Measurements from ENCODE around the gene ADCK2.
"Not testable (repeated sequence)": the region's sequence is repeated elsewhere in the genome, so short reads cannot be mapped to it uniquely, and the experiment has no call there.

ADCK2 gene

GRCh38 chr7:140656548-140657515 lies 15.9 kb upstream of the ADCK2 start:
- no peaks in the 10 kb centered on the region for H3K9me3 ChIP-seq (ENCODE audit: control insufficient read depth, insufficient read depth, low read length)
- H3K36me3 ChIP-seq (ENCODE audit: insufficient read depth, low read length): no peaks in the 10 kb centered on the region
- H3K9ac ChIP-seq (ENCODE audit: low read depth, low read length): no peak overlapping the region
- H3K4me1 ChIP-seq (ENCODE audit: insufficient read depth, low read length): peaks cover 7% of the 10 kb centered on the region; the same call in 1 of the 2 replicates

- no peaks in the 10 kb centered on the region for H3K9me3 ChIP-seq (ENCODE audit: control insufficient read depth, insufficient read depth, low read length)
- no peaks in the 10 kb centered on the region for H3K36me3 ChIP-seq (ENCODE audit: insufficient read depth, low read length)
- no peak overlapping the region for H3K9ac ChIP-seq (ENCODE audit: low read depth, low read length)
- peaks cover 5% of the 10 kb centered on the region; the same call in 1 of the 2 replicates for H3K4me1 ChIP-seq (ENCODE audit: insufficient read depth, low read length)
These were observed 14.9 kb upstream of the ADCK2 start for GRCh38 chr7:140657891-140658290.

GRCh38 chr7:140659856-140660255 lies 12.9 kb upstream of the ADCK2 start:
- H3K4me1 ChIP-seq (ENCODE audit: insufficient read depth, low read length): peaks cover 2% of the 10 kb centered on the region; the same call in 1 of the 2 replicates
- no peaks in the 10 kb centered on the region for H3K36me3 ChIP-seq (ENCODE audit: insufficient read depth, low read length)
- no peak overlapping the region for H3K9ac ChIP-seq (ENCODE audit: low read depth, low read length)
- no peaks in the 10 kb centered on the region for H3K9me3 ChIP-seq (ENCODE audit: control insufficient read depth, insufficient read depth, low read length)

GRCh38 chr7:140661124-140661523 lies 11.6 kb upstream of the ADCK2 start:
- H3K36me3 ChIP-seq (ENCODE audit: insufficient read depth, low read length): no peaks in the 10 kb centered on the region
- H3K9me3 ChIP-seq (ENCODE audit: control insufficient read depth, insufficient read depth, low read length): no peaks in the 10 kb centered on the region
- H3K4me1 ChIP-seq (ENCODE audit: insufficient read depth, low read length): peaks cover 2% of the 10 kb centered on the region; the same call in 1 of the 2 replicates
- H3K9ac ChIP-seq (ENCODE audit: low read depth, low read length): no peak overlapping the region

- H3K9ac ChIP-seq (ENCODE audit: low read depth, low read length); H3K4me1 ChIP-seq (ENCODE audit: insufficient read depth, low read length); H3K9me3 ChIP-seq (ENCODE audit: control insufficient read depth, insufficient read depth, low read length); H3K36me3 ChIP-seq (ENCODE audit: insufficient read depth, low read length): not testable (repeated sequence)
These were observed 9.8 kb upstream of the ADCK2 start for GRCh38 chr7:140662938-140663337.

- no peaks in the 10 kb centered on the region for H3K9me3 ChIP-seq (ENCODE audit: control insufficient read depth, insufficient read depth, low read length)
These were observed 5.3 kb upstream of the ADCK2 start for GRCh38 chr7:140667476-140667875.

GRCh38 chr7:140668641-140669040 lies 4.1 kb upstream of the ADCK2 start:
- no peaks in the 10 kb centered on the region for H3K36me3 ChIP-seq (ENCODE audit: insufficient read depth, low read length)
- H3K9me3 ChIP-seq (ENCODE audit: control insufficient read depth, insufficient read depth, low read length): no peaks in the 10 kb centered on the region
- H3K9ac ChIP-seq (ENCODE audit: low read depth, low read length): no peak overlapping the region
- no peaks in the 10 kb centered on the region for H3K4me1 ChIP-seq (ENCODE audit: insufficient read depth, low read length)

More at GRCh38 chr7:140667476-140667875, 5.3 kb upstream of the ADCK2 start:
- no peak overlapping the region for H3K9ac ChIP-seq (ENCODE audit: low read depth, low read length)
- H3K36me3 ChIP-seq (ENCODE audit: insufficient read depth, low read length): no peaks in the 10 kb centered on the region
- H3K4me1 ChIP-seq (ENCODE audit: insufficient read depth, low read length): no peaks in the 10 kb centered on the region

- Histone ChIP-seq H3K4me1 (ENCODE audit: insufficient read depth, low read length) (no peaks in the 10 kb centered on the region), H3K9me3 (ENCODE audit: control insufficient read depth, insufficient read depth, low read length) (no peaks in the 10 kb centered on the region), H3K36me3 (ENCODE audit: insufficient read depth, low read length) (no peaks in the 10 kb centered on the region), H3K9ac (ENCODE audit: low read depth, low read length) (no peak overlapping the region)
These were observed 3.4 kb upstream of the ADCK2 start for GRCh38 chr7:140669352-140669751.

GRCh38 chr7:140669862-140670261 lies 2.9 kb upstream of the ADCK2 start:
- H3K4me1 ChIP-seq (ENCODE audit: insufficient read depth, low read length); H3K9ac ChIP-seq (ENCODE audit: low read depth, low read length); H3K9me3 ChIP-seq (ENCODE audit: control insufficient read depth, insufficient read depth, low read length); H3K36me3 ChIP-seq (ENCODE audit: insufficient read depth, low read length): not testable (repeated sequence)

- no peaks in the 10 kb centered on the region for H3K36me3 ChIP-seq (ENCODE audit: insufficient read depth, low read length)
- H3K9ac ChIP-seq (ENCODE audit: low read depth, low read length): no peak overlapping the region
- no peaks in the 10 kb centered on the region for H3K9me3 ChIP-seq (ENCODE audit: control insufficient read depth, insufficient read depth, low read length)
- peaks cover 2% of the 10 kb centered on the region; the same call in 1 of the 2 replicates for H3K4me1 ChIP-seq (ENCODE audit: insufficient read depth, low read length)
These were observed 2.3 kb upstream of the ADCK2 start for GRCh38 chr7:140670343-140670935.

- no peaks in the 10 kb centered on the region for H3K36me3 ChIP-seq (ENCODE audit: insufficient read depth, low read length)
- H3K9me3 ChIP-seq (ENCODE audit: control insufficient read depth, insufficient read depth, low read length): no peaks in the 10 kb centered on the region
- peaks cover 5% of the 10 kb centered on the region; the same call in 1 of the 2 replicates for H3K4me1 ChIP-seq (ENCODE audit: insufficient read depth, low read length)
- H3K9ac ChIP-seq (ENCODE audit: low read depth, low read length): peak overlapping the region; percentile 39; the same call in 1 of the 2 replicates
These were observed 779 bp upstream of the ADCK2 start for GRCh38 chr7:140671966-140672365.

GRCh38 chr7:140673063-140673773 lies 473 bp downstream of the ADCK2 start:
- Histone ChIP-seq H3K4me1 (ENCODE audit: insufficient read depth, low read length) (peaks cover 5% of the 10 kb centered on the region; the same call in 1 of the 2 replicates), H3K9me3 (ENCODE audit: control insufficient read depth, insufficient read depth, low read length) (no peaks in the 10 kb centered on the region), H3K9ac (ENCODE audit: low read depth, low read length) (peak overlapping the region; percentile 63), H3K36me3 (ENCODE audit: insufficient read depth, low read length) (no peaks in the 10 kb centered on the region)

- Histone ChIP-seq H3K36me3 (ENCODE audit: insufficient read depth, low read length) (no peaks in the 10 kb centered on the region), H3K4me1 (ENCODE audit: insufficient read depth, low read length) (peaks cover 5% of the 10 kb centered on the region; the same call in 1 of the 2 replicates), H3K9me3 (ENCODE audit: control insufficient read depth, insufficient read depth, low read length) (no peaks in the 10 kb centered on the region), H3K9ac (ENCODE audit: low read depth, low read length) (peak overlapping the region; percentile 63; the same call in 1 of the 2 replicates)
These were observed 1.0 kb downstream of the ADCK2 start for GRCh38 chr7:140673774-140674155.

GRCh38 chr7:140674356-140674800 lies 1.6 kb downstream of the ADCK2 start:
- Histone ChIP-seq H3K9me3 (ENCODE audit: control insufficient read depth, insufficient read depth, low read length) (no peaks in the 10 kb centered on the region), H3K4me1 (ENCODE audit: insufficient read depth, low read length) (peaks cover 5% of the 10 kb centered on the region; the same call in 1 of the 2 replicates), H3K36me3 (ENCODE audit: insufficient read depth, low read length) (no peaks in the 10 kb centered on the region), H3K9ac (ENCODE audit: low read depth, low read length) (peak overlapping the region; percentile 63; the same call in 1 of the 2 replicates)

All from ES-I3 (cell line).